ENCODE data around the gene SLC2A13. TPM values are rescaled to one million over a fixed set of nuclear protein-coding genes. Genes with fewer than 3 reads are reported as not detected.

Gene SLC2A13
- total and polyA plus RNA-seq, 4 experiments from 2014 or later, result 2.3 to 6.1 (median 4.2) TPM

DNA sequence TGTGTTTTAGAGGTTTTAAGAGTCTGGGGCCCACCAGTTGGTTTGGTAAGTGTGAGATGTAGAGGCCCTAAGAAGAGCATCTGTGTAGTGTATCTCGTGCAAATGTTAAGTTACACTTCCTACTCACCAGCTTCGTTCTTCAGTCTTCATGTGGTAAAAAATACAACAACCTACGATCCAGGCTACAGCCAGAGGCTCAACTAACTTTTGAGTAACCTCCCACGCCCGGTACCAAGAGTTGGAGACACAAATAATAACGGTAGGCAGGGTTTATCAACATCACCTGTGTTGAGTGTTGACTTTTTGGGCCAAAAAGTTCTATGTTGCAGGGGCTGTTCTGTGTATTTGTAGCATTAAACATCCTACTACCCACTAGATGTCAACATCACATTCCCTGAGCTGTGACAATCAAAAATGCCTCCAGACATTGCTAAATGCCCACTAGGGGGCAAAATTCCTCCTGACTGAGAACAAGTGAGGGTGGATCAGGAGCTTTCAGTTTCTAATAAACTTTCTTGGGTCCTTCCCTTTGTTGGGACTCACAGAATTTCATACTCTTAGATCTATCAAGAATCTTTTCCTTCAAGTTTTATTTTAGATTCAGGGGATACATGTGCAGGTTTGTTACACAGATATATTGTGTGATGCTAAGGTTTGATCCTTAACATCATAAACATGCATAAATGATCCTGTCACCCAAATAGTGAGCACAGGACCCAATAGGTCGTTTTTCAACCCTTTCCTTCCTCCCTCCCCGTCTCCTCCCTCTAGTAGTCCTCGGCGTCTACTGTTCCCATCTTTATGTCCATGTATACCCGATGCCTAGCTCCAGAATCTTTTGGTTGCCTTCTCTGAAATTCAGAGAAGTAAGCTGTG is 94.7 kb downstream of the SLC2A13 start:
- no peaks in the 10 kb centered on the region for H3K27me3 ChIP-seq (ENCODE audit: insufficient read depth, low read length)
- H3K4me3 ChIP-seq (ENCODE audit: low read length in 2 of 2), result peak overlapping the region in 1 of 2 donors; percentile 30
- no peaks in the 10 kb centered on the region for H3K36me3 ChIP-seq (ENCODE audit: insufficient read depth, low read length)
- Mint-ChIP-seq H3K9me3 (no peaks in the 10 kb centered on the region), H3K36me3 (no peaks in the 10 kb centered on the region), H3K4me1 (peaks cover 10 to 14% (median 10%) of the 10 kb centered on the region in 4 donors), H3K4me3 (peak overlapping the region; percentile 44 to 81 (median 76)), H3K27me3 (no peaks in the 10 kb centered on the region), H3K27ac (peak overlapping the region in 2 of 7 donors; percentile 23 to 26)
- POLR2A ChIA-PET (ENCODE audit: partially characterized antibody), result interaction anchor here (1.4 to 1.6 kb wide), 2 partner anchors 95 to 97 kb away, joined by 4 to 12 read pairs; partner anchors contain the start of gene SLC2A13
- intact Hi-C loops (cut with micrococcal nuclease), result loop anchor here (1.0 to 10.0 kb wide), 3 partner anchors 96 to 911 kb away; no protein-coding TSS in a partner anchor
- H3K4me1 ChIP-seq (ENCODE audit: insufficient read depth, low read length), result peaks cover 6% of the 10 kb centered on the region
- H3K27ac ChIP-seq (ENCODE audit: low read depth, low read length), result no peak overlapping the region
- H3K9me3 ChIP-seq (ENCODE audit: control insufficient read depth in 1 of 2, low read length in 2 of 2), result no peaks in the 10 kb centered on the region
- peak; percentile 61 to 67 (median 64) for DNase-seq
- CTCF ChIA-PET (ENCODE audit: partially characterized antibody), result interaction anchor here (0.6 to 11.5 kb wide), 31 partner anchors 8 to 1335 kb away, joined by 3 to 185 read pairs (median 3); partner anchors contain the start of gene SLC2A13

DNA sequence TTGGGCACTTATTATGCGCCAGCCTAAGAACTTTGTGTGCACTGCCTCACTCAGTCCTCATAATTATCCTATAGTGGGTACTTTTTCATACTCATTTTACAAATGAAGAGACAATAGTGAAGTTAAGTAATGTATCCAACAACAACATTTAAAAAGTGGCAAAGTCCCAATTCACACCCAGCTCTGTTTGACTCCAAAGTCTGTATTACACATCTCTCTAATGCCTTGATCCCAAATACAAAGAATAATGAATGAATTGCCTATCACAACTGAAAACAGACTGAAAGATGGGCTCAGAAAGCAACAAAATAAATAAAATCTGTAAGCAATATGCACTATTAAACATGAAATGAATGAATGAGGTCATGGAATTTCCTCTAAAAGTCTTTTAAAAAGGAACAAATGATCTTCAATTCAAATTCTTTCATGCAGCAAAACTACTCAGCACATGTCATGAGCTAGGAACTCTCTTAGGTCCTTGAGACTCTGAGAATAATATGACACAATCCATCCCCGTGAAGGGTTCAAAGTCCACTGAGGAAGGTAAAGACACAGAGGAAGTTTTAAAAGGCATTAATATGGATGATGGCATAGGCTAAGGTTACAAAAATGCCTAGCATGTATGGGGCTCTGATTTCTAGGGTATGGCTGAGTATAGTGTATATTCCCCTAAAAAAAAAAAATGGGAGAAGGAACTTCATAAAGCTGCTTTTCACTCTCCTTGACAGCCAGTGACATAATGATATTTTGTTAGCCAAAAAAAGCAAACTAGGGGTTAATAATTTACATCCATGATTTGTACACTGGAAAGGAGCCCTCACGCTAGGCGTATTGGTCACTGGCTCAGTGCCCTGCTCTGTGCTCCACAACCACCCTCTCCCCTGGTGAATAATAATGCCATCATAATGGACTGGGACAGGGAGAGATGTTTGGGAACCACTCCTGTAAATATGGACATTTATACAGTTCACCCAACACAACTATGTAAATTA is 103.4 kb downstream of the SLC2A13 start:
- Mint-ChIP-seq H3K9me3 (peaks cover 3 to 35% (median 31%) of the 10 kb centered on the region in 8 donors), H3K36me3 (peaks cover 16 to 30% of the 10 kb centered on the region in 2 donors), H3K4me1 (no peaks in the 10 kb centered on the region), H3K4me3 (no peak overlapping the region), H3K27me3 (no peaks in the 10 kb centered on the region), H3K27ac (no peak overlapping the region)
- H3K36me3 ChIP-seq (ENCODE audit: insufficient read depth, low read length), result no peaks in the 10 kb centered on the region
- no peaks in the 10 kb centered on the region for H3K9me3 ChIP-seq (ENCODE audit: control insufficient read depth in 1 of 2, low read length in 2 of 2)
- ChIA-PET CTCF (ENCODE audit: partially characterized antibody) (interaction anchor here (1.0 kb wide), 1 partner anchor 12 kb away, joined by 3 read pairs; no protein-coding TSS in a partner anchor), POLR2A (ENCODE audit: partially characterized antibody) (no interaction called here)
- H3K4me1 ChIP-seq (ENCODE audit: insufficient read depth, low read length), result no peaks in the 10 kb centered on the region
- no peak for DNase-seq
- no peak overlapping the region for H3K4me3 ChIP-seq (ENCODE audit: low read length in 2 of 2)
- H3K27me3 ChIP-seq (ENCODE audit: insufficient read depth, low read length), result no peaks in the 10 kb centered on the region
- H3K27ac ChIP-seq (ENCODE audit: low read depth, low read length), result no peak overlapping the region
- intact Hi-C loops (cut with micrococcal nuclease), result no loop called here

DNA sequence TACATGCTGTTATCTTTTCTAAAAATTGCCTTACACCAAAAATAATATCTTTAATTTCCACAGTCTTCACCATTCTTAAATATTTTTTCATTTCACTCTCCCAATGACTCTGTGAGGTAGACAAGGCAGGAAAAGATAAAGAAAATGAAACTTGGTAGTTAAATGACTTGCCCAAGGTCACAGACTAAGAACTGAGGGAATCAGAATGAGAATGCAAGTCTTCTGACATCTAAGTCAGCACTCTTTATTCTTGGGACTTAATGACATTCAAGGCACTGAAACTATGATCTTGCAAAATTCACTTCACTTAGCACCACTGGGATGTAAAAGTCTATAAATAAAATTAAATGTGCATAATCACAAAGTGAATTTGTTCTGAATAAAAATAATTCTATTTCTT is 104.5 kb downstream of the SLC2A13 start:
- ChIA-PET CTCF (ENCODE audit: partially characterized antibody) (interaction anchor here (1.0 kb wide), 1 partner anchor 10 kb away, joined by 6 read pairs; no protein-coding TSS in a partner anchor), POLR2A (ENCODE audit: partially characterized antibody) (no interaction called here)
- no peaks in the 10 kb centered on the region for H3K9me3 ChIP-seq (ENCODE audit: control insufficient read depth in 1 of 2, low read length in 2 of 2)
- Mint-ChIP-seq H3K27me3 (no peaks in the 10 kb centered on the region), H3K4me1 (no peaks in the 10 kb centered on the region), H3K27ac (no peak overlapping the region), H3K9me3 (peaks cover 3 to 45% (median 39%) of the 10 kb centered on the region in 8 donors), H3K4me3 (no peak overlapping the region), H3K36me3 (peaks cover 24 to 38% of the 10 kb centered on the region in 2 donors)
- intact Hi-C loops (cut with micrococcal nuclease), result no loop called here
- no peaks in the 10 kb centered on the region for H3K36me3 ChIP-seq (ENCODE audit: insufficient read depth, low read length)
- no peaks in the 10 kb centered on the region for H3K27me3 ChIP-seq (ENCODE audit: insufficient read depth, low read length)
- no peaks in the 10 kb centered on the region for H3K4me1 ChIP-seq (ENCODE audit: insufficient read depth, low read length)
- no peak overlapping the region for H3K4me3 ChIP-seq (ENCODE audit: low read length in 2 of 2)
- DNase-seq, result no peak
- no peak overlapping the region for H3K27ac ChIP-seq (ENCODE audit: low read depth, low read length)

DNA sequence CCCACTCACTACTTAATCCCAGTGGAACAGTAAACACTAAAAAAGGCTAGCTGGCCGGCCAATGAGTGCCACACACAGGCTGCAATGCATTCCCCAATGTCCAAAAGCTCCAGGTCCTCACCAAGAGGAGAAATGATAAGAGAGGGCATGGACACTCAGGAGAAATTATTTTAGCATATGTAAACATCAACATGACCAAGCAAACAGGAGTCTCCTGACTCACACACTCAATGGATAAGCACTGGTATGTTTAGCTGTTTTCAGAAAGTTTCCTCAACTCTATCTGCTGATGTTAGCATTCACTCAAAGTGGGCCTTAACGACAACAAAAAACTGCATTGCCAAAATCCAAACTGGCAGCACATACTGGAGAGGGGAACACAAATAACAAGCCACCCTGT is 105.0 kb downstream of the SLC2A13 start:
- H3K9me3 ChIP-seq (ENCODE audit: control insufficient read depth in 1 of 2, low read length in 2 of 2), result no peaks in the 10 kb centered on the region
- no peak overlapping the region for H3K27ac ChIP-seq (ENCODE audit: low read depth, low read length)
- H3K4me1 ChIP-seq (ENCODE audit: insufficient read depth, low read length), result no peaks in the 10 kb centered on the region
- no peak overlapping the region for H3K4me3 ChIP-seq (ENCODE audit: low read length in 2 of 2)
- H3K4me1 Mint-ChIP-seq, result no peaks in the 10 kb centered on the region
- no peaks in the 10 kb centered on the region for H3K36me3 ChIP-seq (ENCODE audit: insufficient read depth, low read length)
- intact Hi-C loops (cut with micrococcal nuclease), result no loop called here
- no peaks in the 10 kb centered on the region for H3K27me3 Mint-ChIP-seq
- POLR2A ChIA-PET (ENCODE audit: partially characterized antibody), result no interaction called here
- H3K27me3 ChIP-seq (ENCODE audit: insufficient read depth, low read length), result no peaks in the 10 kb centered on the region
- CTCF ChIA-PET (ENCODE audit: partially characterized antibody), result interaction anchor here (1.0 kb wide), 1 partner anchor 10 kb away, joined by 6 read pairs; no protein-coding TSS in a partner anchor
- no peak for DNase-seq
- H3K9me3 Mint-ChIP-seq, result peaks cover 3 to 48% (median 41%) of the 10 kb centered on the region in 8 donors
- H3K27ac Mint-ChIP-seq, result no peak overlapping the region
- peaks cover 24 to 41% of the 10 kb centered on the region in 2 donors for H3K36me3 Mint-ChIP-seq
- H3K4me3 Mint-ChIP-seq, result no peak overlapping the region

DNA sequence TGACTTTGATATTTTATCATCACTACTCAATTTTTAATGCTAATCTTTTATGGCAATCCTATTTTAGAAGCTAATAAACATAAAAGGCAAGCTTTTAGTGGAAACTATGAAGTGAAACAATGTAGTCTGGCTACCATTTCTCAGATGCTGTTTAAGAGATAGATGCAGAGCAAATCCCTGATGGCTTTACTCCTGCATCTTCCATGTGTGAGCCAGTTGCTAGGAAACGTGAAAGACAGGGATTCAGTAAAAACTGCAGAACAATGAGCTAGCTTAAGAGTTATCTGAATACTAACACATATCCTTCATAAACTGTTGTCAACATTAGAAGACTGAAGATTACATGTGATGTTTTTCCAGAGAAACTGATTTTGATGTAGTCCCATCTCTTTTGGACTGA is 112.6 kb downstream of the SLC2A13 start:
- H3K27ac ChIP-seq (ENCODE audit: low read depth, low read length), result no peak overlapping the region
- DNase-seq, result no peak
- intact Hi-C loops (cut with micrococcal nuclease), result no loop called here
- Mint-ChIP-seq H3K4me3 (no peak overlapping the region), H3K9me3 (peaks cover 0 to 23% (median 17%) of the 10 kb centered on the region in 8 donors), H3K36me3 (peaks cover 11 to 18% of the 10 kb centered on the region in 2 donors), H3K27me3 (no peaks in the 10 kb centered on the region), H3K27ac (no peak overlapping the region), H3K4me1 (peaks cover 3 to 8% (median 7%) of the 10 kb centered on the region in 4 donors)
- no peaks in the 10 kb centered on the region for H3K36me3 ChIP-seq (ENCODE audit: insufficient read depth, low read length)
- H3K9me3 ChIP-seq (ENCODE audit: control insufficient read depth in 1 of 2, low read length in 2 of 2), result no peaks in the 10 kb centered on the region
- ChIA-PET CTCF (ENCODE audit: partially characterized antibody) (interaction anchor here (1.6 to 4.1 kb wide), 3 partner anchors 18 to 675 kb away, joined by 3 to 18 read pairs (median 5); no protein-coding TSS in a partner anchor), POLR2A (ENCODE audit: partially characterized antibody) (no interaction called here)
- H3K4me1 ChIP-seq (ENCODE audit: insufficient read depth, low read length), result no peaks in the 10 kb centered on the region
- no peaks in the 10 kb centered on the region for H3K27me3 ChIP-seq (ENCODE audit: insufficient read depth, low read length)
- no peak overlapping the region for H3K4me3 ChIP-seq (ENCODE audit: low read length in 2 of 2)

DNA sequence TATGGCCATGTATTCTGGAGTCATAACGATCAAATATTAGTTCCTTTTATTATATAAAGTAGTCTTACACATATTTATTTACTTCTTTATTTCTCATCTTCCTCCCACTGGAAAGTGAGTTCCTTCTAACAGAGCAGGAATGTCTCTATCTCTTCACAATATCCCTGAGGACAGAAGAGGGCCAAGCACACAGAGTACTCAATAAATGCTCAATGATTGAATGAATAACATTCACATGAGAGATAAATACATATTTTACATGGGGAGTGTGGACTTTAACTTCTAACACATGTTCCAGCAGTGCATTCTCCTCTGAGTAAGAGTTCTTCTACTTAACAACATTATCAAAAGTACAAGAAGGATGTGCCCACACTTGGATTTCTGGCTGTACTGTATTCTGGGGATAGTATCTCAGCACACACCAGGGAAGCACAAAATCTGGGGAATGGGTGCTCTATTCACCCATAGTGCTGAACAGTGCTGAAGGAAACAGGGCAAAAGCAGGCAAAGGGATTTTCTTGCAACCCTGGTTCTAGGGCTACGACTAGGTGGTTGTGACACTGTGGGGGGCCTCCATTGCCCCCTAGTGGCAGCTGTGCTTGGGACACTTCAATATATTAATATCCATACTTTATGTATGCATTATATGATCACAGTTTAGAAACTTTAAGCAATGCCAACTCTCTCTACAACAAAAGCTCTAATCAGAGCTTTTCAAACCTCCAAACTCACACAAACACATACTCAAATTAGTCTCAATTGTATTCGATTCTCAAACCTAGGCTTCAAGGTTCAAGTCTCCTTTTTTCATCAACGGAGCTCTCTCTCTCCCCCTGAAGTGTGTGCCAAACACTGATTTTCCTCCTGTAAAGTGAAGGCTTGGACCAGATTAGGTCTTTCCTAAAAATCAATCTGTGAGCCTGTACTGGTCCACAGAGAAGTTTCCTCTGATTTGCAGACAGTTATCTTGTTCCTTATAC is 115.5 kb downstream of the SLC2A13 start:
- CTCF ChIA-PET (ENCODE audit: partially characterized antibody), result interaction anchor here (0.9 to 4.1 kb wide), 13 partner anchors 10 to 673 kb away, joined by 3 to 18 read pairs (median 4); partner anchors contain the start of gene ABCD2
- Mint-ChIP-seq H3K27me3 (no peaks in the 10 kb centered on the region), H3K36me3 (no peaks in the 10 kb centered on the region), H3K4me3 (no peak overlapping the region), H3K4me1 (peaks cover 3 to 8% (median 7%) of the 10 kb centered on the region in 4 donors), H3K9me3 (no peaks in the 10 kb centered on the region), H3K27ac (peak overlapping the region in 2 of 7 donors; percentile 25 to 38)
- no peak overlapping the region for H3K27ac ChIP-seq (ENCODE audit: low read depth, low read length)
- DNase-seq, result peak; percentile 33 to 50 (median 45)
- H3K36me3 ChIP-seq (ENCODE audit: insufficient read depth, low read length), result no peaks in the 10 kb centered on the region
- no peaks in the 10 kb centered on the region for H3K9me3 ChIP-seq (ENCODE audit: control insufficient read depth in 1 of 2, low read length in 2 of 2)
- H3K4me3 ChIP-seq (ENCODE audit: low read length in 2 of 2), result no peak overlapping the region
- H3K27me3 ChIP-seq (ENCODE audit: insufficient read depth, low read length), result no peaks in the 10 kb centered on the region
- POLR2A ChIA-PET (ENCODE audit: partially characterized antibody), result no interaction called here
- intact Hi-C loops (cut with micrococcal nuclease), result loop anchor here (1.0 kb wide), 3 partner anchors 225 to 625 kb away; no protein-coding TSS in a partner anchor
- H3K4me1 ChIP-seq (ENCODE audit: insufficient read depth, low read length), result no peaks in the 10 kb centered on the region
